ENCODE data around the gene ITGA11.

Gene ITGA11

DNA sequence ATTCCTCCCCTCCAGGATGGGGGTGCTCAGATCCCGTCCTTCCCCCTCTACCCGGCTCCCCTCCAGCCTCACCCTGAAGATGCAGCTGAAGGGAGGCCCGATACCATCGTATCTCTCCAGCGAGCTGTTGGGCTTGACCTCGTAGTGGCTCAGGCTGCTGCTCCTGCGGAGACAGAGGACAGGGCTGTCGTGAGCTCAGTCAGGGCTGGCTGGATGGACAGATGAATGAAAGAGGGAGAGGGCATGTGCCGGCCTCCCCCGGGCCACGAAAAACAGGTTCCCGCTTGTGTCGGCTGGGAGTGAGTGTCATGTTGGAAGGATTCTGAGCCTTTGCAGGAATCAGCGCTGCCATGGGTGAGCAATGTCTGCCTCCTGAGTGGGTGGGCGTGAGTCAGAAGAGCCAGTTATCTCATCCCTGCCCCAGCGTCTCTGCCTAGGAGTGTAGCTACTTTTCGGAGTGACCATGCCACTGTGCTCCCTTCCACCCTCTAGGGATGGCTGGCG lies 119.2 kb downstream of the ITGA11 start:
- peak overlapping the region; percentile 15 to 52 for H3K27ac ChIP-seq
- peak; percentile 71 for DNase-seq (ENCODE audit: low spot score)
- TF ChIP-seq, protein P1, sequence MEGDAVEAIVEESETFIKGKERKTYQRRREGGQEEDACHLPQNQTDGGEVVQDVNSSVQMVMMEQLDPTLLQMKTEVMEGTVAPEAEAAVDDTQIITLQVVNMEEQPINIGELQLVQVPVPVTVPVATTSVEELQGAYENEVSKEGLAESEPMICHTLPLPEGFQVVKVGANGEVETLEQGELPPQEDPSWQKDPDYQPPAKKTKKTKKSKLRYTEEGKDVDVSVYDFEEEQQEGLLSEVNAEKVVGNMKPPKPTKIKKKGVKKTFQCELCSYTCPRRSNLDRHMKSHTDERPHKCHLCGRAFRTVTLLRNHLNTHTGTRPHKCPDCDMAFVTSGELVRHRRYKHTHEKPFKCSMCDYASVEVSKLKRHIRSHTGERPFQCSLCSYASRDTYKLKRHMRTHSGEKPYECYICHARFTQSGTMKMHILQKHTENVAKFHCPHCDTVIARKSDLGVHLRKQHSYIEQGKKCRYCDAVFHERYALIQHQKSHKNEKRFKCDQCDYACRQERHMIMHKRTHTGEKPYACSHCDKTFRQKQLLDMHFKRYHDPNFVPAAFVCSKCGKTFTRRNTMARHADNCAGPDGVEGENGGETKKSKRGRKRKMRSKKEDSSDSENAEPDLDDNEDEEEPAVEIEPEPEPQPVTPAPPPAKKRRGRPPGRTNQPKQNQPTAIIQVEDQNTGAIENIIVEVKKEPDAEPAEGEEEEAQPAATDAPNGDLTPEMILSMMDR (IDR thresholded peaks at IDR 0.05): no peak
- no peak overlapping the region for H3K4me3 ChIP-seq

DNA sequence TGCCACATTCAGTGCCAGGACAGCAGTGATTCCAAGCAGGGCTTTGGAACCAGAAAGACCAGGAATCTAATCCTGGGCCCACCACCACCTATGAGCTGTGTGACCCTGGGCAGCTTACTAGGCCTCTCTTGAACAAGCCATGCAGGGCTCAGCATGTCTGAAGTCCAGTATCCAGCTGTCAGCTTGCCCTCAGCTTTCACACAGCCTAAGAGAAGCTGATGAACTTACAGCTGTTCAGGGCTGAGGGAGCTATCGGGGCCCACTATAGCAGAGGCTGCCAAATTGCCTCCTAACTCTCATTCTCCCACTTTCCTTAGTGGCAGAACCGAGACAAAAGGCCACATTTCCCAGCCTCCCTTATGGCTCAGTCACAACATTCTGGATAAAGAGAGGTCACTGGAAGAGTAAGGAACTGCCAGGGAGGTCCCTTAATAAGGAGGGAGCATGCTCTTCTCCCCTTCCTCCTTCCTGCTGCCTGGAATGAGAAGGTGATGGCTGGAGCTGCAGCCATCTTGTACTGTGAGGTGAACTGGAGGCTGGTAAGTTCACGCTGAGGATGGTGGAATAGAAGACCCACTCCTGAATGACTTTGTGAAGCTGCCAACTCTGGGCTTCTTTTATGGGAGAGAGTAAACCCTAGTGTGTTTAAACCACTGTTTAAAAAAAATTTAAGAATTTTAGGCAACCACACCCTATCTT lies 120.0 kb downstream of the ITGA11 start:
- TF ChIP-seq, protein P1 (IDR thresholded peaks at IDR 0.05): no peak
- Histone ChIP-seq H3K4me3 (no peak overlapping the region), H3K27ac (peak overlapping the region; percentile 15 to 71)
- DNase-seq (ENCODE audit: low spot score): peak; percentile 31

GRCh38 chr15:68311464-68311835 lies 120.5 kb downstream of the ITGA11 start:
- peak; percentile 65 for DNase-seq (ENCODE audit: low spot score)
- Histone ChIP-seq H3K27ac (peak overlapping the region; percentile 30 to 71), H3K4me3 (no peak overlapping the region)
- TF ChIP-seq, protein P1 (IDR thresholded peaks at IDR 0.05): no peak

GRCh38 chr15:68310804-68311463 lies 121.0 kb downstream of the ITGA11 start:
- no peak overlapping the region for H3K4me3 ChIP-seq
- no peak for DNase-seq (ENCODE audit: low spot score)
- H3K27ac ChIP-seq: peak overlapping the region; percentile 48 to 71
- TF ChIP-seq, protein P1 (IDR thresholded peaks at IDR 0.05): no peak

- DNase-seq (ENCODE audit: low spot score): peak; percentile 73
- Histone ChIP-seq H3K27ac (peak overlapping the region; percentile 63 to 71), H3K4me3 (no peak overlapping the region)
- TF ChIP-seq, protein P1 (IDR thresholded peaks at IDR 0.05): no peak
Observed at GRCh38 chr15:68310178-68310803, 121.7 kb downstream of the ITGA11 start.

DNA sequence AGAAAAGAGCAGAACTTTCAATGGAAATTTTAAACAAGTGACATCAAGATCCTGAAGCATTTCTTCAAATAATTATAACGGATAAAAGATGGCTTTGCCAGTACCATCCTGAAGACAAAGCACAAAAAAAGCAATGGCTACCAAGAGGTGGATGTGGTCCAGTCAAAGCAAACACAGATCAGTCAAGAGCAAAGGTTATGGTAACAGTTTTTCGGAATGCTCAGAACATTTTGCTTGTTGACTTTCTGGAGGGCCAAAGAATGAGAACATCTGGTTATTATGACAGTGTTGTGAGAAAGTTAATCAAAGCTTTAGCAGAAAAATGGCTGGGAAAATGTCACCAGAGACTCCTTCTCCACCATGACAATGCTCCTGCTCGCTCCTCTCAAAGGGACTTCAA lies 122.9 kb downstream of the ITGA11 start:
- DNase-seq (ENCODE audit: low spot score): peak; percentile 16
- no peak overlapping the region for H3K4me3 ChIP-seq

More for the DNA sequence above, 122.9 kb downstream of the ITGA11 start:
- TF ChIP-seq, protein P1 (IDR thresholded peaks at IDR 0.05): no peak
- H3K27ac ChIP-seq: peak overlapping the region; percentile 60 to 63
